ENCODE measurements around the gene SHOC2. TPM values are rescaled to one million over a fixed set of nuclear protein-coding genes. Genes with fewer than 3 reads are reported as not detected.

The SHOC2 gene
- total and polyA plus RNA-seq, 2 of the 13 experiments (the other 11 are each of a cell fraction or from before 2014, with no cell fraction given) = 8.6 to 25.5 TPM

DNA sequence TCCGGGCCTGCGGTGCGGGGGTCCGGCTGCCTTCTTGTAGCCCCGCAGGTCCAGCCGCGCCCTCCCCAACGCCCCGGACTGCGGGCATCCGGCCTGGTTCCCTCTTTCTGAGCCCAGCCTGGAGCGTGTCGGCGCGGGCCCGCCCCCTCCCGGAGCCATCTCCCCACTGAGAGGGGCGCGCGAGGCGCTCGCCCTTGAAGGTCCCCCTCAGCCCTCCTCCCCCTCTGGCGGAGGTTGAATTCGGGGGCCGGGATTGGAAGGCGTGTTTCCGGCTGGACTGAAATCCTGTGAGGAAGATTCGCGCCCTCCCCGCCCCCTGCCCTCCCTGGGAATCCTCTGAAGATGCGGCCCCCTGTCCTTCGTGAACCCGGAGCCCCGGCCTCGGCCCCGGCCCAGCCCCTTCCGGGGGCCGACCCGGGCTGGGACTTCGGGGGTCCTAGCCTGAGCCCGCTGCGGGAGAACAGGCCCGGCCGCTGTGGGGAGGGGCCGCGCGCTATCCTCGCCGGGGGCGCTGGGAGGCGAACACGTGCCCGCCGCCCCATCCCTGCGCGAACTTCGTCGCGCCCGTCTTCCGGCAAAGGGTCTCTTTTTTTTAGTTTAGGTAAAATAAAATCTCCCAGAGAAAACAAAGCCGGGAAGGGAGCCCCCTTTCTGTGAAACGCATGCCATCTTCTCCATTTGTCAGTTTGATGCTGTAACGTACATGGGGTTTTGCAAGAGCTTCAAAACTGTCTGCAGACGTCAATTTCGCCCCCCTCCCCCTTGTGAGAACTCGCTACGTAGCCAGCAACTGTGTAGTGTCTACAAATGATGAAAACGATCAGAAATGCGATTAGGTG is 47.0 kb upstream of the SHOC2 start (continued):
- no peak for TF ChIP-seq ZNF34 (CRISPR knock-in tag; IDR thresholded peaks at IDR 0.05; ENCODE audit: borderline replicate concordance)
- TF ChIP-seq, protein P1, sequence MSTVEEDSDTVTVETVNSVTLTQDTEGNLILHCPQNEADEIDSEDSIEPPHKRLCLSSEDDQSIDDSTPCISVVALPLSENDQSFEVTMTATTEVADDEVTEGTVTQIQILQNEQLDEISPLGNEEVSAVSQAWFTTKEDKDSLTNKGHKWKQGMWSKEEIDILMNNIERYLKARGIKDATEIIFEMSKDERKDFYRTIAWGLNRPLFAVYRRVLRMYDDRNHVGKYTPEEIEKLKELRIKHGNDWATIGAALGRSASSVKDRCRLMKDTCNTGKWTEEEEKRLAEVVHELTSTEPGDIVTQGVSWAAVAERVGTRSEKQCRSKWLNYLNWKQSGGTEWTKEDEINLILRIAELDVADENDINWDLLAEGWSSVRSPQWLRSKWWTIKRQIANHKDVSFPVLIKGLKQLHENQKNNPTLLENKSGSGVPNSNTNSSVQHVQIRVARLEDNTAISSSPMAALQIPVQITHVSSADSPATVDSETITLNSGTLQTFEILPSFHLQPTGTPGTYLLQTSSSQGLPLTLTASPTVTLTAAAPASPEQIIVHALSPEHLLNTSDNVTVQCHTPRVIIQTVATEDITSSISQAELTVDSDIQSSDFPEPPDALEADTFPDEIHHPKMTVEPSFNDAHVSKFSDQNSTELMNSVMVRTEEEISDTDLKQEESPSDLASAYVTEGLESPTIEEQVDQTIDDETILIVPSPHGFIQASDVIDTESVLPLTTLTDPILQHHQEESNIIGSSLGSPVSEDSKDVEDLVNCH (CRISPR knock-in tag; IDR thresholded peaks at IDR 0.05) = no peak
- TF ChIP-seq ZSCAN30 (CRISPR knock-in tag; IDR thresholded peaks at IDR 0.05) = no peak
- peak; percentile 79 for TF ChIP-seq YEATS4 (CRISPR knock-in tag; IDR thresholded peaks at IDR 0.05; ENCODE audit: borderline replicate concordance)
- no peak for TF ChIP-seq SETDB1 (CRISPR knock-in tag; IDR thresholded peaks at IDR 0.05; ENCODE audit: borderline replicate concordance)
- no peak for TF ChIP-seq CAMTA2 (CRISPR knock-in tag; IDR thresholded peaks at IDR 0.05; ENCODE audit: borderline replicate concordance)
- peak; percentile 17 for TF ChIP-seq RAD21 (CRISPR knock-in tag; IDR thresholded peaks at IDR 0.05)
- TF ChIP-seq, protein P2, sequence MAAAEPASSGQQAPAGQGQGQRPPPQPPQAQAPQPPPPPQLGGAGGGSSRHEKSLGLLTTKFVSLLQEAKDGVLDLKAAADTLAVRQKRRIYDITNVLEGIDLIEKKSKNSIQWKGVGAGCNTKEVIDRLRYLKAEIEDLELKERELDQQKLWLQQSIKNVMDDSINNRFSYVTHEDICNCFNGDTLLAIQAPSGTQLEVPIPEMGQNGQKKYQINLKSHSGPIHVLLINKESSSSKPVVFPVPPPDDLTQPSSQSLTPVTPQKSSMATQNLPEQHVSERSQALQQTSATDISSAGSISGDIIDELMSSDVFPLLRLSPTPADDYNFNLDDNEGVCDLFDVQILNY (CRISPR knock-in tag; conservative IDR thresholded peaks at IDR 0.05) = no peak
- TF ChIP-seq U2AF2 (IDR thresholded peaks at IDR 0.05; ENCODE audit: low read depth, low read length) = no peak
- TF ChIP-seq, protein P3, sequence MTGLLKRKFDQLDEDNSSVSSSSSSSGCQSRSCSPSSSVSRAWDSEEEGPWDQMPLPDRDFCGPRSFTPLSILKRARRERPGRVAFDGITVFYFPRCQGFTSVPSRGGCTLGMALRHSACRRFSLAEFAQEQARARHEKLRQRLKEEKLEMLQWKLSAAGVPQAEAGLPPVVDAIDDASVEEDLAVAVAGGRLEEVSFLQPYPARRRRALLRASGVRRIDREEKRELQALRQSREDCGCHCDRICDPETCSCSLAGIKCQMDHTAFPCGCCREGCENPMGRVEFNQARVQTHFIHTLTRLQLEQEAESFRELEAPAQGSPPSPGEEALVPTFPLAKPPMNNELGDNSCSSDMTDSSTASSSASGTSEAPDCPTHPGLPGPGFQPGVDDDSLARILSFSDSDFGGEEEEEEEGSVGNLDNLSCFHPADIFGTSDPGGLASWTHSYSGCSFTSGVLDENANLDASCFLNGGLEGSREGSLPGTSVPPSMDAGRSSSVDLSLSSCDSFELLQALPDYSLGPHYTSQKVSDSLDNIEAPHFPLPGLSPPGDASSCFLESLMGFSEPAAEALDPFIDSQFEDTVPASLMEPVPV (CRISPR knock-in tag; IDR thresholded peaks at IDR 0.05) = peak; percentile 33; the same call in 1 of the 2 replicates
- TF ChIP-seq YY1 (IDR thresholded peaks at IDR 0.05; ENCODE audit: insufficient read depth, insufficient replicate concordance, low read depth, low read length) = no peak
- TF ChIP-seq ZNF724P (CRISPR knock-in tag; IDR thresholded peaks at IDR 0.05; ENCODE audit: borderline replicate concordance) = peak; percentile 81; the same call in 1 of the 2 replicates
- TF ChIP-seq ZC3H13 (CRISPR knock-in tag; IDR thresholded peaks at IDR 0.05) = 0 out of 2 replicates have a peak, but pooled peaks have one; percentile 45
- TF ChIP-seq ZNF274 (CRISPR knock-in tag; IDR thresholded peaks at IDR 0.05) = 0 out of 2 replicates have a peak, but pooled peaks have one; percentile 7
- TF ChIP-seq, protein P4, sequence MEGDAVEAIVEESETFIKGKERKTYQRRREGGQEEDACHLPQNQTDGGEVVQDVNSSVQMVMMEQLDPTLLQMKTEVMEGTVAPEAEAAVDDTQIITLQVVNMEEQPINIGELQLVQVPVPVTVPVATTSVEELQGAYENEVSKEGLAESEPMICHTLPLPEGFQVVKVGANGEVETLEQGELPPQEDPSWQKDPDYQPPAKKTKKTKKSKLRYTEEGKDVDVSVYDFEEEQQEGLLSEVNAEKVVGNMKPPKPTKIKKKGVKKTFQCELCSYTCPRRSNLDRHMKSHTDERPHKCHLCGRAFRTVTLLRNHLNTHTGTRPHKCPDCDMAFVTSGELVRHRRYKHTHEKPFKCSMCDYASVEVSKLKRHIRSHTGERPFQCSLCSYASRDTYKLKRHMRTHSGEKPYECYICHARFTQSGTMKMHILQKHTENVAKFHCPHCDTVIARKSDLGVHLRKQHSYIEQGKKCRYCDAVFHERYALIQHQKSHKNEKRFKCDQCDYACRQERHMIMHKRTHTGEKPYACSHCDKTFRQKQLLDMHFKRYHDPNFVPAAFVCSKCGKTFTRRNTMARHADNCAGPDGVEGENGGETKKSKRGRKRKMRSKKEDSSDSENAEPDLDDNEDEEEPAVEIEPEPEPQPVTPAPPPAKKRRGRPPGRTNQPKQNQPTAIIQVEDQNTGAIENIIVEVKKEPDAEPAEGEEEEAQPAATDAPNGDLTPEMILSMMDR (CRISPR knock-in tag; IDR thresholded peaks at IDR 0.05) = peak; percentile 21
- TF ChIP-seq TMF1 (CRISPR knock-in tag; IDR thresholded peaks at IDR 0.05; ENCODE audit: low read depth) = no peak
- no peak for TF ChIP-seq NFRKB (IDR thresholded peaks at IDR 0.05)
- no peak for TF ChIP-seq ZNF20 (CRISPR knock-in tag; IDR thresholded peaks at IDR 0.05)
- TF ChIP-seq RORA (CRISPR knock-in tag; IDR thresholded peaks at IDR 0.05) = no peak
- 0 out of 2 replicates have a peak, but pooled peaks have one; percentile 37 for TF ChIP-seq ZNF761 (CRISPR knock-in tag; conservative IDR thresholded peaks at IDR 0.05)
- TF ChIP-seq SNRNP70 (IDR thresholded peaks at IDR 0.05; ENCODE audit: low read depth, low read length) = no peak
- TF ChIP-seq NR2F6 (IDR thresholded peaks at IDR 0.05) = no peak
- peak; percentile 15; the same call in 1 of the 2 replicates for TF ChIP-seq NR2F6 (CRISPR knock-in tag; IDR thresholded peaks at IDR 0.05)
- no peak for TF ChIP-seq ZNF224 (CRISPR knock-in tag; IDR thresholded peaks at IDR 0.05)
- TF ChIP-seq ZFP36L2 (CRISPR knock-in tag; IDR thresholded peaks at IDR 0.05) = no peak
